HG02938 (cell line): ENCODE measurements around the gene DOCK10.
A peak's percentile ranks its signal among the peaks of the same experiment; 100 is the strongest.

ENCODE experiments used
- ATAC-seq: cut with Tn5 transposase; IDR thresholded peaks from one replicate; pipeline ENCODE4 v1.9.1; 2021; ENCODE audit warnings: mild to moderate bottlenecking, moderate library complexity; ENCODE audit not compliant: unreplicated experiment

Gene DOCK10

GRCh38 chr2:224796695-224797305, 245.5 kb downstream of the DOCK10 start:
- no peak for ATAC-seq

GRCh38 chr2:224793946-224794345, 248.3 kb downstream of the DOCK10 start:
- ATAC-seq, result no peak

- ATAC-seq, result no peak
Observed at GRCh38 chr2:224786848-224787247, 255.4 kb downstream of the DOCK10 start.

GRCh38 chr2:224781400-224781799, 260.9 kb downstream of the DOCK10 start:
- ATAC-seq, result peak; percentile 64

GRCh38 chr2:224780823-224781222, 261.4 kb downstream of the DOCK10 start:
- ATAC-seq, result no peak

GRCh38 chr2:224780106-224780505, 262.2 kb downstream of the DOCK10 start:
- ATAC-seq, result no peak

GRCh38 chr2:224778474-224778877, 263.8 kb downstream of the DOCK10 start:
- ATAC-seq, result peak; percentile 54

GRCh38 chr2:224777559-224777930, 264.7 kb downstream of the DOCK10 start:
- ATAC-seq, result no peak

GRCh38 chr2:224776795-224777558, 265.3 kb downstream of the DOCK10 start:
- ATAC-seq, result no peak

GRCh38 chr2:224775647-224776046, 266.6 kb downstream of the DOCK10 start:
- no peak for ATAC-seq

GRCh38 chr2:224774735-224775134, 267.5 kb downstream of the DOCK10 start:
- ATAC-seq, result no peak

GRCh38 chr2:224772494-224772893, 269.8 kb downstream of the DOCK10 start:
- no peak for ATAC-seq

- no peak for ATAC-seq
Observed at GRCh38 chr2:224769489-224769888, 272.8 kb downstream of the DOCK10 start.

GRCh38 chr2:224764565-224765236, 277.6 kb downstream of the DOCK10 start:
- peak; percentile 84 for ATAC-seq

- no peak for ATAC-seq
Observed at GRCh38 chr2:224757934-224758548, 284.2 kb downstream of the DOCK10 start.

- ATAC-seq, result no peak
Observed at GRCh38 chr2:224753743-224754540, 288.3 kb downstream of the DOCK10 start.

- peak; percentile 72 for ATAC-seq
Observed at GRCh38 chr2:224751996-224752698, 290.1 kb downstream of the DOCK10 start.

- no peak for ATAC-seq
Observed at GRCh38 chr2:224749136-224749535, 293.1 kb downstream of the DOCK10 start.

GRCh38 chr2:224747765-224748164, 294.5 kb downstream of the DOCK10 start:
- no peak for ATAC-seq

GRCh38 chr2:224736227-224736626, 306.0 kb downstream of the DOCK10 start:
- ATAC-seq, result no peak
